K562 (cell line): ENCODE results near the gene GPN1. TPM values are rescaled to one million over a fixed set of nuclear protein-coding genes. Genes with fewer than 3 reads are reported as not detected.

Experiments used
- CTBP1 ChIP-seq: fragments of 450-650 bp; IDR thresholded peaks from 2 replicates; pipeline ENCODE4 v1.6.1; 2016; ENCODE audit warnings: borderline replicate concordance
- FOXA3 ChIP-seq, 2 experiments: fragments of 450-650 bp in 1 of 2; sonication (generic) in 1 of 2; formaldehyde crosslinking; IDR thresholded peaks in 1 of 2; conservative IDR thresholded peaks in 1 of 2; 2 replicates each; pipeline versions ENCODE4 v1.4.0 to v1.8.0; 2020 to 2022; ENCODE audit warnings: mild to moderate bottlenecking in 2 of 2, missing genetic modification reagents in 1 of 2
- FOXO4 ChIP-seq: fragments of 450-650 bp; formaldehyde crosslinking; IDR thresholded peaks from 2 replicates; pipeline ENCODE4 v1.4.0; 2020; ENCODE audit warnings: mild to moderate bottlenecking, moderate library complexity
- FOXP4 ChIP-seq: sonication (generic); formaldehyde crosslinking; IDR thresholded peaks from 2 replicates; pipeline ENCODE4 v1.8.0; 2022; ENCODE audit warnings: mild to moderate bottlenecking, missing genetic modification reagents, borderline replicate concordance
- FUS ChIP-seq: fragments of 200-400 bp; formaldehyde crosslinking; optimal IDR thresholded peaks from 2 replicates; pipeline ENCODE3; 2017; ENCODE audit warnings: low read depth, low read length
- HSF4 ChIP-seq: fragments of 250-450 bp; sonication (Bioruptor Pico); IDR thresholded peaks from 2 replicates; pipeline ENCODE4 v2.1.2; 2022; ENCODE audit warnings: mild to moderate bottlenecking, moderate library complexity, borderline replicate concordance
- MECOM ChIP-seq: fragments of 250-450 bp; sonication (Bioruptor Pico); IDR thresholded peaks from 2 replicates; pipeline ENCODE4 v1.8.0; 2022; ENCODE audit warnings: inconsistent platforms
- NFRKB ChIP-seq: fragments of 450-650 bp; IDR thresholded peaks from 2 replicates; pipeline ENCODE4 v1.6.1; 2016; ENCODE audit warnings: low read depth
- POLR2B ChIP-seq: fragments of 450-650 bp; IDR thresholded peaks from 2 replicates; pipeline ENCODE4 v1.6.1; 2018; ENCODE audit warnings: low read depth; ENCODE audit not compliant: partially characterized antibody
- SETDB1 ChIP-seq: IDR thresholded peaks from one replicate; pipeline ENCODE4 v1.6.1; 2012; ENCODE audit warnings: low read length, control low read depth, inconsistent platforms
- SRSF9 ChIP-seq: fragments of 200-400 bp; formaldehyde crosslinking; IDR thresholded peaks from 2 replicates; pipeline ENCODE4 v1.6.1; 2017; ENCODE audit warnings: low read depth, low read length, borderline replicate concordance
- ZBTB26 ChIP-seq: fragments of 450-650 bp; formaldehyde crosslinking; IDR thresholded peaks from 2 replicates; pipeline ENCODE4 v1.4.0; 2022; ENCODE audit warnings: missing genetic modification characterization
- ZKSCAN1 ChIP-seq: fragments of 150-350 bp; IDR thresholded peaks from 2 replicates; pipeline ENCODE4 v1.6.1; 2016; ENCODE audit warnings: low read depth, low read length
- ZNF77 ChIP-seq: fragments of 250-450 bp; sonication (Bioruptor Pico); IDR thresholded peaks from 2 replicates; pipeline ENCODE4 v1.5.0; 2020
- polyA plus RNA-seq, 8 experiments: library from polyadenylated mRNA; depleted of rRNA in 4 of 8; stranded (reverse) in 5 of 8; unstranded in 3 of 8; fragments of >200 nt; fragmentation: Nextera tagmentation in 2 of 8; fragmentation: Illumina TruSeq in 1 of 8; extraction: Ambion mirVana in 2 of 8; extraction: Trizol in 1 of 8; gene quantifications; 2 replicates each; pipeline versions ENCODE4 v1.2.1 to v1.2.3, GENCODE V29; 2011 to 2014; ENCODE audit warnings: inconsistent platforms in 1 of 8, missing spikeins in 1 of 8
- total RNA-seq, 7 experiments: library from RNA; depleted of rRNA in 6 of 7; stranded (reverse); fragments of >200 nt in 6 of 7; fragmentation: Illumina TruSeq in 2 of 7; extraction: Trizol in 2 of 7; gene quantifications; 2 replicates each; pipeline versions ENCODE4 v1.2.1 to v1.2.3, GENCODE V29; 2011 to 2021; ENCODE audit warnings: low replicate concordance in 1 of 7

Gene GPN1
- total and polyA plus RNA-seq, 9 of the 15 experiments (the other 6 are each of a cell fraction or from before 2014, with no cell fraction given): 23.4 to 171 (median 48.2) TPM

- no peak for TF ChIP-seq ZKSCAN1
- no peak for TF ChIP-seq FOXP4
- no peak for TF ChIP-seq SETDB1
- TF ChIP-seq MECOM (CRISPR knock-in tag): no peak
- peak in 1 of 2 experiments; percentile 67; a peak in 1 of 4 replicates for TF ChIP-seq FOXA3 (CRISPR knock-in tag; conservative IDR thresholded peaks at IDR 0.05 in 1 of 2, IDR thresholded peaks at IDR 0.05 in 1 of 2)
- TF ChIP-seq ZBTB26: no peak
- no peak for TF ChIP-seq HSF4 (CRISPR knock-in tag)
- no peak for TF ChIP-seq SRSF9
- no peak for TF ChIP-seq NFRKB
- TF ChIP-seq POLR2B: no peak
- no peak for TF ChIP-seq FOXO4 (CRISPR knock-in tag)
- TF ChIP-seq FUS: no peak
- TF ChIP-seq ZNF77 (CRISPR knock-in tag): no peak
- peak; percentile 39; the same call in 1 of the 2 replicates for TF ChIP-seq CTBP1
Observed at GRCh38 chr2:27647737-27648136, 18.9 kb downstream of the GPN1 start (continued).
